T-helper 22 cell (primary cell): ENCODE data around the gene OR8K5.
"Not testable (repeated sequence)": the region's sequence is repeated elsewhere in the genome, so short reads cannot be mapped to it uniquely, and the experiment has no call there.

Source experiments
- DNase-seq: peaks from one replicate; pipeline ENCODE4 v3.0.0-alpha.2; 2020; ENCODE audit warnings: low read depth

Gene OR8K5, protein sequence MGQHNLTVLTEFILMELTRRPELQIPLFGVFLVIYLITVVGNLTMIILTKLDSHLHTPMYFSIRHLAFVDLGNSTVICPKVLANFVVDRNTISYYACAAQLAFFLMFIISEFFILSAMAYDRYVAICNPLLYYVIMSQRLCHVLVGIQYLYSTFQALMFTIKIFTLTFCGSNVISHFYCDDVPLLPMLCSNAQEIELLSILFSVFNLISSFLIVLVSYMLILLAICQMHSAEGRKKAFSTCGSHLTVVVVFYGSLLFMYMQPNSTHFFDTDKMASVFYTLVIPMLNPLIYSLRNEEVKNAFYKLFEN

DNA sequence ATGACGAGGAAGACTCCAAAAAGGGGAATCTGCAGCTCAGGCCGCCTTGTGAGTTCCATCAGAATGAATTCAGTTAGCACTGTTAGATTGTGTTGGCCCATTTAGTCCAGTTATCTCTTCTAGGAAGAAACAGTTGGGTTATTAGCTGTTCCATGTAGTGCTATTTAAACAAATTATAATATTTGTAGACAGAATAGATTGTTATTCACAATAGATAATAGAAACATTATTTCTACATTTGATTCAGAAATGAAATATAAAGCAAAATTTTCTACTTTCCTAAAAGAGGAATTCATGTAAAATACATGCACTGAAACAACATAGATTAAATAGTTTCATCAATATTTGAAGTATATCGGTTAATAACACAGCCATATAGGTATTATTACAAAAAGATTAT is at the start of gene OR8K5:
TSS of gene OR8K5 (minus strand) at position 101 of the 400 bp plus-strand sequence. CDS start at position 101, 0 bp downstream.
- DNase-seq = no peak

DNA sequence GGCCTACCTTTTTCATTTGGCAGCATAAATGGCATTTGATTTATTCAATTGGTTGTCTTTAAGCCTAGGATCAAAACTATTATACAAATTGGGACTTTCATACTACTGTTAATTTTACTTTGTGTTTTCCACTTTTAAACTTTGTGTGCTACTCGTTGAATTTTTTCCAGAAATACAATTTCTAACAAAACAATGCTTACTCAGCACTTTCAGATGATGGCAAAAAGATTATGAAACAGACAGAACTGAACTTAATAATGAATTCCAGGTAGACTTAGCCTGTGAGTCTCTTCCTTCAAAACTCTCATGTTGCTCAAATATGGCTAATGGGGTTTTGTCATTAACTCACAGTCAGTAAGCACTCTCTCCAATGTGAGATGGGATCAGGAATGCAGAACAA is 47.7 kb upstream of the OR8K5 start:
- no peak for DNase-seq

GRCh38 chr11:56197367-56197766 is 37.2 kb upstream of the OR8K5 start:
- DNase-seq = no peak

- no peak for DNase-seq
Measured at GRCh38 chr11:56196705-56197104, 36.6 kb upstream of the OR8K5 start.

- DNase-seq = no peak
Measured at GRCh38 chr11:56188602-56189001, 28.5 kb upstream of the OR8K5 start.

GRCh38 chr11:56183459-56183858 is 23.3 kb upstream of the OR8K5 start:
- DNase-seq = no peak

- DNase-seq = no peak
Measured at GRCh38 chr11:56176318-56176717, 16.2 kb upstream of the OR8K5 start, which contains the start of gene OR5J2. OR5J2 (plus strand) TSS chr11:56176618; CDS start chr11:56176618, 0 bp downstream.

DNA sequence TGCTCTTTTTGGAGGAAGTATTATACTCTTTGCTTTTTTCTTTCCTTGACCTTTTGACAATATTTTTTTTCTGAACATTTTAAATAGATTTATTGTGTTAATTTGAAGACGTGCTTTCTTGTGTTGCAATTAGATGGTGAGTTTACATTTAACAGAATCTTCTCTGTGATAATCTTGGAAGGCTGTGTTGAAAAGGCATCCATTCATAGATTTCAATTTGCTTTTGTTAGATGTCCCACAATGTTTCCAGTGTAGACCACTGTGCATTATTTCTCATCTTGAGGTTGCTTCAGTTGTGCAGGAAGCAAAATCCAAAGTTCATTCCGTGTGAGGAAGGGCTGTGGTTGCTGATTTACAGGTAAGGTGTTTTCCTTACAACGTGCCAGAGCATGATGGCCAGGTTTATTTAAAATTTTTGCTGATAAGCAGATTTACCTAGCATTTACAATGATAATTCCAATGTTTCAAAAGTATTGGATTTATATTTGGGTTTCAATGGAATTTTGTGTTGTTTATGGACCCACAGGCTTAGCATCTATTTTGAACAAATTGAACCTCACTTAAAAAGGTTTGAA is 12.2 kb upstream of the OR8K5 start:
- no peak for DNase-seq

DNA sequence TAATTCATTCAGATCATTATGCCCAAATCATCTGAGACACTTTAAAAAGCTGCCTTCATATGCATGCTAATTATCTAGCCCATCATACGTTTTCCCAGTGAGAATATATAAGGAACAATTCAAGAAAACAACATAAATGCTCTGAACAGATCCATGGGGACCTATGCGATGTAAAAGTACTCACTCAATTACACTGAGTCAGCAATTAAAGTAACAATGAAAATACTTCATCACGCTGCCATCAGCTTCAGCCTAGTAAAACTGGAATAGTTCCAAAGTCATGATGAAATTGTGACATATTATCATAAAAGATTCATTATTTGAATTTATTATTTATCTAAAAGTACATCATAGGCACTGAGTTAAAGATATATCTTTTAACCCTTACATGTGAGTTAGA is 3.7 kb upstream of the OR8K5 start:
- no peak for DNase-seq

GRCh38 chr11:56152333-56152732 is 7.8 kb downstream of the OR8K5 start:
- no peak for DNase-seq

- no peak for DNase-seq
Measured at GRCh38 chr11:56151376-56151775, 8.7 kb downstream of the OR8K5 start.

DNA sequence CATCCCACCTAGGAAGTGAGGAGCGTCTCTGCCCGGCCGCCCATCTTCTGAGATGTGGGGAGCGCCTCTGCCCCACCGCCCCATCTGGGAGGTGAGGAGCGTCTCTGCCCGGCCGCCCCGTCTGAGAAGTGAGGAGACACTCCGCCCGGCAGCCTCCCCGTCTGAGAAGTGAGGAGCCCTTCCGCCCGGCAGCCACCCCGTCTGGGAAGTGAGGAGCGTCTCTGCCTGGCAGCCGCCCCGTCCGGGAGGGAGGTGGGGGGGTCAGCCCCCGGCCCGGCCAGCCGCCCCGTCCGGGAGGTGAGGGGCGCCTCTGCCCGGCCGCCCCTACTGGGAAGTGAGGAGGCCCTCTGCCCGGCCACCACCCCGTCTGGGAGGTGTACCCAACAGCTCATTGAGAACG is 16.4 kb downstream of the OR8K5 start:
- not testable (repeated sequence) for DNase-seq

GRCh38 chr11:56140151-56140661 is 19.9 kb downstream of the OR8K5 start, which contains the start of gene OR8J3:
OR8J3 (minus strand) TSS chr11:56140201; CDS start chr11:56137718, 2,483 bp downstream.
- DNase-seq = no peak

GRCh38 chr11:56122073-56122472 is 38.0 kb downstream of the OR8K5 start, which contains the start of gene OR8H3:
OR8H3 (plus strand) TSS chr11:56122373; CDS start chr11:56122373, 0 bp downstream.
- DNase-seq = no peak
